H1 (cell line): ENCODE data around the gene PDE4DIP.
"Not testable (repeated sequence)": the region's sequence is repeated elsewhere in the genome, so short reads cannot be mapped to it uniquely, and the experiment has no call there.

ENCODE experiments used
- EP300 ChIP-seq, 2 experiments: IDR thresholded peaks; 1 replicate in 1 of 2; 2 replicates in 1 of 2; pipeline ENCODE4 v1.6.1; 2011 to 2012; ENCODE audit warnings: low read depth in 2 of 2, low read length in 2 of 2, mild to moderate bottlenecking in 2 of 2, borderline replicate concordance in 1 of 2, inconsistent platforms in 1 of 2, moderate library complexity in 1 of 2
- MAFK ChIP-seq: IDR thresholded peaks from 2 replicates; pipeline ENCODE4 v1.6.1; 2012; ENCODE audit warnings: low read depth, mild to moderate bottlenecking, improper control_type of control experiment, low read length
- SP1 ChIP-seq: IDR thresholded peaks from 2 replicates; pipeline ENCODE4 v1.6.1; 2011; ENCODE audit warnings: low read depth, low read length
- SP2 ChIP-seq: IDR thresholded peaks from 2 replicates; pipeline ENCODE4 v1.6.1; 2012; ENCODE audit warnings: mild to moderate bottlenecking, low read length, inconsistent platforms

DNA sequence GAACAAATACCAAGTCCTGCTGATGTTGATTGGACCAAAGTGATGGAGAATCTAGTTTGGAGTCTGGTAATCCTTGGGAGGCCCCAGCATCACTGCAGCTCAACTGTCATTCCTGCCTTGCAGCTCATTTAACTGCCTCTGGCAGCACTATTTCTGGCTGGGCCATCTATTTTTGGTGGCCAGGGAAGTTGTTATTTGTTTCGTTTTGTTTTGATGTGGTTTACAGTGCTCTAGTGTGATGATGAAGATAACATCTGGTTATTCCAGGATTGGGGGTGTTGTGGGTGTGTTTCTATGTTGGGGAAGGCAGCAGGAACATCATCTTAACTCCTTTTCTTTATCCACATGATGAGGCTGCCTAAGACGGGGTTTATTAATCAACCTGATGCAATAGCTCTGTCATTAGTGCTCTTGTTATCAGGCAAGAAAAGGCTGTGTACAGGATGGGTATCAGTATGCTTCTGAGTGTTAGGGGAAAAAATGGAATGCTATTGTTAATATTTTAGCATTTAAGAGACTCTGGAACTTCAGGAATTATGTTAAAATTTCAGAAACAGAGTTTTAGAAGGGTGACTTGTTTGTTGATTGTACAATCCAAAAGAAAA, 35.7 kb downstream of the PDE4DIP start:
- not testable (repeated sequence) for TF ChIP-seq SP2; SP1; EP300 (IDR thresholded peaks at IDR 0.05; ENCODE audit: borderline replicate concordance in 1 of 2, low read depth in 2 of 2, low read length in 2 of 2); MAFK
